C4-2B (cell line): ENCODE data around the gene TBC1D13.

Source experiments
- ZFX ChIP-seq: fragments of 450-650 bp; IDR thresholded peaks from 2 replicates; pipeline ENCODE4 v1.6.1; 2017
- TF ChIP-seq, protein P1 (sequence below): fragments of 450-650 bp; conservative IDR thresholded peaks from 2 replicates; pipeline ENCODE4 v1.5.1; 2017; ENCODE audit warnings: mild to moderate bottlenecking

DNA sequence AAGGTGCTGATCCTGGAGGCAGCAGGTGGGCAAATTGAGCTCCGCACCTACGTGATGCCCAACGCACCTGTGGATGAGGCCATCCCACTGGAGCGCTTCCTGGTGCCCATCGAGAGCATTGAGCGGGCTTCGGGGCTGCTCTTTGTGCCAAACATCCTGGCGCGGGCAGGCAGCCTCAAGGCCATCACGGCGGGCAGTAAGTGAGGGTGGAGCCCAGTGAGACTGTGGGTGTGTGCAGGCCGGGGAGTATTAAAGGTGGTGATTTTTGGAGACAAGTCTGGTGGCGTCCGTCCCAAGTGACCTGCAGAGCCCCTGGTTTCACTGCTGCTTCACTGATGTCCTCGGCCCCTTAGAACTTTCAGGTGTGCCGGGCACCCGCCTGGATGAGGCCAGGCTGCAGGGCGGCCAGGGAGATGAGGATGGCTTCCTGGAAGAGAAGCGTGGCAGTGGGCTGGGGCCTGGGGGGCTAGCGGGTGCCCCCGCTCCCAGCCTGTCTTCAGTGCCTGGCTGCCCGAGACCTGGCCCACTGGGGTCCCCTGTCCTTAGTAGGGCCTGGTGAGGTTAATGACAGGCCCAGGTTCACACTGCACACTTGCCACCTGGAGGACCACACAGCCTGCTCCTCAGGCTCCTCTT is 35.5 kb downstream of the TBC1D13 start:
- TF ChIP-seq, protein P1, sequence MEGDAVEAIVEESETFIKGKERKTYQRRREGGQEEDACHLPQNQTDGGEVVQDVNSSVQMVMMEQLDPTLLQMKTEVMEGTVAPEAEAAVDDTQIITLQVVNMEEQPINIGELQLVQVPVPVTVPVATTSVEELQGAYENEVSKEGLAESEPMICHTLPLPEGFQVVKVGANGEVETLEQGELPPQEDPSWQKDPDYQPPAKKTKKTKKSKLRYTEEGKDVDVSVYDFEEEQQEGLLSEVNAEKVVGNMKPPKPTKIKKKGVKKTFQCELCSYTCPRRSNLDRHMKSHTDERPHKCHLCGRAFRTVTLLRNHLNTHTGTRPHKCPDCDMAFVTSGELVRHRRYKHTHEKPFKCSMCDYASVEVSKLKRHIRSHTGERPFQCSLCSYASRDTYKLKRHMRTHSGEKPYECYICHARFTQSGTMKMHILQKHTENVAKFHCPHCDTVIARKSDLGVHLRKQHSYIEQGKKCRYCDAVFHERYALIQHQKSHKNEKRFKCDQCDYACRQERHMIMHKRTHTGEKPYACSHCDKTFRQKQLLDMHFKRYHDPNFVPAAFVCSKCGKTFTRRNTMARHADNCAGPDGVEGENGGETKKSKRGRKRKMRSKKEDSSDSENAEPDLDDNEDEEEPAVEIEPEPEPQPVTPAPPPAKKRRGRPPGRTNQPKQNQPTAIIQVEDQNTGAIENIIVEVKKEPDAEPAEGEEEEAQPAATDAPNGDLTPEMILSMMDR, result no peak
- TF ChIP-seq ZFX, result no peak
